Thymus (tissue), 11 donors: ENCODE results near the gene SCG5. TPM values are rescaled to one million over a fixed set of nuclear protein-coding genes. Genes with fewer than 3 reads are reported as not detected.

Experiments
- DNase-seq, 9 donors: peaks; one replicate each; pipeline ENCODE4 v3.0.0-alpha.2; 2013; ENCODE audit warnings: low spot score in 9 of 9, low read depth in 6 of 9, missing footprints in 1 of 9
- H3K27ac ChIP-seq, 2 donors: one replicate each; pipeline ENCODE4 v1.5.1; 2013; ENCODE audit warnings: control low read depth in 1 of 2, low read depth in 1 of 2, low read length in 1 of 2, mild to moderate bottlenecking in 1 of 2, moderate library complexity in 1 of 2
- H3K27me3 ChIP-seq, 2 donors: one replicate each; pipeline ENCODE4 v1.5.1; 2013; ENCODE audit warnings: low read length in 1 of 2; ENCODE audit not compliant: control insufficient read depth in 2 of 2, insufficient read depth in 1 of 2
- H3K36me3 ChIP-seq, 2 donors: one replicate each; pipeline ENCODE4 v1.5.1; 2013; ENCODE audit warnings: low read length in 1 of 2, mild to moderate bottlenecking in 1 of 2, moderate library complexity in 1 of 2; ENCODE audit not compliant: control insufficient read depth in 2 of 2, insufficient read depth in 2 of 2
- H3K4me1 ChIP-seq, 2 donors: one replicate each; pipeline ENCODE4 v1.5.1; 2013; ENCODE audit warnings: low read length in 2 of 2; ENCODE audit not compliant: control insufficient read depth in 2 of 2, insufficient read depth in 2 of 2
- H3K4me3 ChIP-seq, 2 donors: one replicate each; pipeline ENCODE4 v1.5.1; 2013; ENCODE audit warnings: low read length in 2 of 2, control low read depth in 1 of 2, mild to moderate bottlenecking in 1 of 2
- H3K9me3 ChIP-seq, 2 donors: one replicate each; pipeline ENCODE4 v1.5.1; 2013; ENCODE audit warnings: low read length in 1 of 2, mild to moderate bottlenecking in 1 of 2; ENCODE audit not compliant: control insufficient read depth in 2 of 2, insufficient read depth in 1 of 2
- WGBS: extraction: QIAGEN DNeasy Blood & Tissue Kit; methylation state at CpG from one replicate; pipeline ENCODE4 v1.1.7; 2013; 5-methylcytosine and 5-hydroxymethylcytosine counted together
- polyA plus RNA-seq: library from polyadenylated mRNA; stranded (reverse); fragments of 200-250 nt; gene quantifications from one replicate; pipeline ENCODE4 v1.2.3, GENCODE V29; 2013
- total RNA-seq: library from RNA; stranded (reverse); fragments of 120-200 nt; gene quantifications from one replicate; pipeline ENCODE4 v1.2.4, GENCODE V29; 2013
- donor health status: healthy.

Gene SCG5
- total and polyA plus RNA-seq, 2 donors, result 2.0 to 3.4 TPM

DNA sequence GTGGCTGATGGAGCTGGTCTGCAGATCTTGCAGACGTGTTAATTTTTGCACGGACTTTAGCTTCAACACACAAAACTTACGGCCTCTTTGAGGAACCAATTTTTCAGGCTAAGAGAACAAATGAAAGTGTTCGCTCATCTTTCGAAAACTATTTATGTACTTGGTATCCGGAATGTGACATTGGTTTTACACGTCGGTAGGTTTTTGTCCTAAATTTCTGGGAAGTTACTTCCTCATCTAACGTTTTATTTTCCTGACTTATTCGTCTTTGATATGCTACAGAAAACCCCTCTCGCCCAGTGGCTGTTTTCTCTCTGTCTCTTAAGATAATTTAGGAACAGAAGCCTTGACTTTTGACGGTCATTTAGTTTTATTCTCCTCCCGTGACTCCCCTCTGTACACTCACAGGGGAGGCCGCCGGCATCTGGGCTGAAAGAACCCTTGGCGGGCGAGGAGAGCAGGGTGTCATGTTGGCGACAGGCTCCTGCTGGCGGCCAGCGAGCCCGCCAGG lies 75.5 kb downstream of the SCG5 start:
- Histone ChIP-seq H3K4me3 (no peak overlapping the region), H3K36me3 (no peaks in the 10 kb centered on the region), H3K4me1 (peaks cover 3 to 4% of the 10 kb centered on the region in 2 donors), H3K27ac (no peak overlapping the region), H3K27me3 (peaks cover 55 to 79% of the 10 kb centered on the region in 2 donors), H3K9me3 (no peaks in the 10 kb centered on the region)
- DNase-seq, result no peak
- WGBS, result 4% methylated on average over 21 of the region's 21 CpGs

DNA sequence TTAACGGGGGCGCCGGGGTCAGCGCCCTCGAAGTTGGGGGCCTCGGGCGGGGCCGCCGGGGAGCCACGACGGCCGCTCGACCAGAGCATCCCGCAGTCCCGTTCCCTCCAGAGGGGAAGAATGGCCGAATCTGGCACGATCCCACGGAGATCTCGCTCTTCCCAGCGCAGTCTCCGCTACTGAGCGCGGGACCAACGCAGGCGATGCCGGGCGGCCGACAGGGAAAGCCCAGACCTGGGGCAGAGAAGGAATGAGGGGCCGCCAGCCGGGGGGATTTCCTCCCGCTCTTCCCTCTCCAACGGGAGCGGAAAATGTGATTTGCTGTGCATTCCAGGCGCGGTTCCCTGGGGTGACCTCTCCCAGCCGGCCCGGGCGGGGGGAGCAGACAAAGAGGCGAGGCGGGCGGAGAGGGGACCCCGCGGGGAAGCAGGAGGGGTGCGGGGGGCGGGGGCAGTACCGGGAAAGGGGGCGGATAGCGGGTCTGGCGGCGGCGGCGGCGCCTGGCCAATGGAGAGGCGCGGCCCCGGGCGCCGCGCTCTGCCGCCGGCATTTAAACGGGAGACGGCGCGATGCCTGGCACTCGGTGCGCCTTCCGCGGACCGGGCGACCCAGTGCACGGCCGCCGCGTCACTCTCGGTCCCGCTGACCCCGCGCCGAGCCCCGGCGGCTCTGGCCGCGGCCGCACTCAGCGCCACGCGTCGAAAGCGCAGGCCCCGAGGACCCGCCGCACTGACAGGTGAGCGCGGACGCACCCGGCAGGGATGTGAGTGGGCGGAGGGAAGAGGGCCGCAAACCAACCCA lies 76.1 kb downstream of the SCG5 start, which contains the start of gene GREM1:
Gene GREM1, plus strand, starts transcription at position 579 of the 801 bp plus-strand sequence. CDS start 12,687 bp downstream, outside the sequence.
- H3K4me1 ChIP-seq, result peaks cover 3 to 4% of the 10 kb centered on the region in 2 donors
- H3K9me3 ChIP-seq, result no peaks in the 10 kb centered on the region
- no peak for DNase-seq
- peaks cover 52 to 81% of the 10 kb centered on the region in 2 donors for H3K27me3 ChIP-seq
- no peaks in the 10 kb centered on the region for H3K36me3 ChIP-seq
- H3K27ac ChIP-seq, result no peak within 1 kb of the TSS
- H3K4me3 ChIP-seq, result no peak within 1 kb of the TSS
- 3% methylated on average over 99 of the region's 99 CpGs for WGBS

DNA sequence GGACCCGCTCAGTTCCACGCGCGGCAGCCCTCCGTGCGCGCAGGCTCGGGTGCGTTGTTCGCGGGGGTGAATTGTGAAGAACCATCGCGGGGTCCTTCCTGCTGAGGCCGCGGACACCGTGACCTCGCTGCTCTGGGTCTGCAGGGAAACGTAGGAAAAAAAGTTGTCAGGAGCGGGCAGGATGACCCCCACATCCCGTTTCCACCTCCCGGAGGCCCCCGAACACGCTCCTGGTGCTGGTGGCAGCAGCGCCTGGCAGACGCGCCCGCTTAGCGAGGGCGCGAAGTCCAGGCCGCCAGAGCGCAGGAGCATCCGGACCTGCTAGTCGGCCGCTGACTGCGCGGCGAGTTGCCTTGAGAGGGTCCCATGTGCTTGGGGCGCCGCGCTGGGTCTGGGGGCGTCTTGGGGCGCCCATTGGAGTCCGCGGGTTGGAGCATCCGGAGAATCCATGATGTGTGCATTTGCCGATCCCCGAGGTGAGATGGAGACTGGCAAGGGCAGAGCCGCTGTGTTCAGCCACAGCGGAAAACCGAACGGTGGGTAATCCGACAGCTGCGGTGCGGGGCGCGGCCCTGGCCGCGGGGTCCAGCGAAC lies 76.8 kb downstream of the SCG5 start:
- Histone ChIP-seq H3K36me3 (no peaks in the 10 kb centered on the region), H3K4me3 (no peak overlapping the region), H3K4me1 (peaks cover 3 to 4% of the 10 kb centered on the region in 2 donors), H3K27me3 (peaks cover 52 to 83% of the 10 kb centered on the region in 2 donors), H3K27ac (no peak overlapping the region), H3K9me3 (no peaks in the 10 kb centered on the region)
- DNase-seq, result no peak
- 4% methylated on average over 60 of the region's 60 CpGs for WGBS

- DNase-seq, result no peak
- 4% methylated on average over 70 of the region's 70 CpGs for WGBS
- Histone ChIP-seq H3K9me3 (no peaks in the 10 kb centered on the region), H3K27me3 (peaks cover 52 to 80% of the 10 kb centered on the region in 2 donors), H3K36me3 (no peaks in the 10 kb centered on the region), H3K27ac (no peak overlapping the region), H3K4me1 (peaks cover 3 to 4% of the 10 kb centered on the region in 2 donors), H3K4me3 (no peak overlapping the region)
Observed at GRCh38 chr15:32718821-32719716, 77.6 kb downstream of the SCG5 start.

GRCh38 chr15:32721596-32721995 lies 80.1 kb downstream of the SCG5 start:
- H3K9me3 ChIP-seq, result no peaks in the 10 kb centered on the region
- no peak overlapping the region for H3K27ac ChIP-seq
- no peak overlapping the region for H3K4me3 ChIP-seq
- H3K27me3 ChIP-seq, result peaks cover 39 to 58% of the 10 kb centered on the region in 2 donors
- no peaks in the 10 kb centered on the region for H3K36me3 ChIP-seq
- 90% methylated on average over 6 of the region's 6 CpGs for WGBS
- peaks cover 3 to 4% of the 10 kb centered on the region in 2 donors for H3K4me1 ChIP-seq
- DNase-seq, result no peak

- H3K4me1 ChIP-seq, result peaks cover 3 to 4% of the 10 kb centered on the region in 2 donors
- no peaks in the 10 kb centered on the region for H3K36me3 ChIP-seq
- peaks cover 35 to 53% of the 10 kb centered on the region in 2 donors for H3K27me3 ChIP-seq
- H3K4me3 ChIP-seq, result no peak overlapping the region
- H3K27ac ChIP-seq, result no peak overlapping the region
- no peak for DNase-seq
- H3K9me3 ChIP-seq, result no peaks in the 10 kb centered on the region
Observed at GRCh38 chr15:32722136-32722535, 80.6 kb downstream of the SCG5 start.

GRCh38 chr15:32723171-32723948 lies 81.8 kb downstream of the SCG5 start:
- Histone ChIP-seq H3K9me3 (no peaks in the 10 kb centered on the region), H3K27me3 (peaks cover 23 to 42% of the 10 kb centered on the region in 2 donors), H3K36me3 (no peaks in the 10 kb centered on the region), H3K4me1 (no peaks in the 10 kb centered on the region), H3K4me3 (no peak overlapping the region), H3K27ac (no peak overlapping the region)
- no peak for DNase-seq
- WGBS, result 52% methylated on average over 2 of the region's 2 CpGs

DNA sequence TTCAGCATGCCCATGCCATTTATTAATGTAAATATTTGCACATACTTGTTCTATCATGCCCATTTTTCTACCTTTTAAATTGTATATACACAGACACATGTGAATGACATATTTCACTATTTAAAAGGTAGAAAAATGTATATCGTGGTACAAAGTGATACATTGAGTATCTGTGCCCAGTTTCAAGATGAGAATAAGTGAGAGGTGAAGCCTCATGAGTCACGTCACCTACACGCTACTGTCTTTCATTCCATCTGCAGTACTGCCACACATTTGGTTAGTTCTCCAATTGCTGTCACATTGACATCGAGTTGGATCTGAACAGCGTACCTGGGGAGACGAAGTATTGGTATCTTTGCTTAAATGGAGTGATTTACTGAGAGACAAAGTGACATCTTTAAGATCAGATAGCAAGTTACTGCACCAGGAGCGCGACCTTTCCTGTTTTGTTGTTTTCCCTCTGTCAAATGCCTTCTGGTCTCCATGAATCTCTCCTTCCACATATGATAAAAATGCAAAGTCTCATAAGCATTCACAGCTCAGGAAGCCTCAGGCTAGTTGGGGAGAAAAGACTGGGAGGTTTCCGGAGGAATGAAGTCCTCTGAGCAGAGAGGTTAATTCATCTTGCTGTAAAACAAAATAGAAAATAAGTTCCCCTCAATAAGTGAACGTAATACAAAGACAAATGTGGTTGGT lies 88.3 kb downstream of the SCG5 start:
- no peak overlapping the region for H3K4me3 ChIP-seq
- H3K4me1 ChIP-seq, result no peaks in the 10 kb centered on the region
- 95% methylated on average over 10 of the region's 10 CpGs for WGBS
- H3K36me3 ChIP-seq, result no peaks in the 10 kb centered on the region
- peaks cover 0 to 3% of the 10 kb centered on the region in 2 donors for H3K27me3 ChIP-seq
- no peak overlapping the region for H3K27ac ChIP-seq
- no peak for DNase-seq
- H3K9me3 ChIP-seq, result no peaks in the 10 kb centered on the region
